ENCODE measurements around the gene RSPO3.

Gene RSPO3

DNA sequence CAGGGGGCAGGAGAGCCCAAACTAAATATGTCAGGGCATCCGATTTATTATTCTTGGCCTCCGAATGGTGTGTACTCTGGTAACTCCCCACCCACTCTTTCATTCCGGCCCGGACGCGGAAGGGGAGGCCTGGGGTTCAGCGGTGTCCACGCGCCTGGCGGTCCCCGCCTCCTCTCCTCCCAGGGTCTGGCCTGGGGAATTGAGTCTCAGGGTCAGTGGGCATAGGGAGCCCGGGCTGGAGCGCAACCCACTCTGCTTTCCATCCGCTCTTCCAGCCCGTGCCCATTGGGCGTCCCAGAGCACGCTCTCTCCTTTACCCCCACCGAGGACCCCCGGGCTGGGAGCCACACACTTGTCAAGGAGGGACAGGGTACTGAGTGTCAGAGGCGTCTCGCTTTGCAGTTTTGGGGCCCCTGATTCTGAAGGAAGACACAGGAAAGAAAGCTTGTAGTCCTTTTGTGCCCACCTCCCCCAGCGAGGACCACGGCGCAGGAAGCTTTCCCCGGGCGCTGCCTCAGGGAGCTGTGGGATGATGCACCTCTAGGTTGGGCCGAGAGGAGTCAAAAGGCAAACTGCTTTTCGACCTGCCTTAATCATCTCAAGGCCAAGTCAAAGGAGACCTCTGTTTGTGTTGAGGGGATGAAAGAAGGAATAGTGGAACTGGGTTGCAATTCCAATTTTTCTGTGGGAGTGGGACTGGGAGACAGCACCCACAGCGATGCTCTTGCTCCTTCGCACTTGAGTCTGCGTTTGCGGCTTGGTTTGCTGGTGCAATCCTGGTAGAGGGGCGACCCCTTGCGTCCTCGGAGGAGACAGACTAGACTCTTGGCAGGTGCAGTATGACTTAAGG lies 2.5 kb downstream of the RSPO3 start:
- TF ChIP-seq GATA2 (IDR thresholded peaks at IDR 0.05; ENCODE audit: low read depth, low read length) (no peak), GATA3 (IDR thresholded peaks at IDR 0.05; ENCODE audit: low read depth, low read length) (no peak)

DNA sequence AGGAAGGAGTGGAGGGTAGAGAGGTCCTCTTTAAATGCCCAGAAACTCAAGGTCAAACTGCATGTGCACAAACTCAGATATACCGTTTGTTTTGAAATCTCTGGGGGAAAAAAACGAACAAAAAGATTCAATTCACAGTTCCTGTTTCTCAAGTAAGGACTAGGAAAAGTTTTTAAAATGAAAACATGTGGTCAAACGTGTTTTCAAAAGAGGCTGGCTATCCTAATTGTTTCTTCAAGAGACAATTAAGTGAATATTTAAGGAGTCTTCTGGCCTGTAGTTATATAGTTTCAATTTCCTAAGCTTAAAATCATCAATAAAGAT lies 3.1 kb downstream of the RSPO3 start:
- TF ChIP-seq GATA2 (IDR thresholded peaks at IDR 0.05; ENCODE audit: low read depth, low read length) (no peak), GATA3 (IDR thresholded peaks at IDR 0.05; ENCODE audit: low read depth, low read length) (no peak)

DNA sequence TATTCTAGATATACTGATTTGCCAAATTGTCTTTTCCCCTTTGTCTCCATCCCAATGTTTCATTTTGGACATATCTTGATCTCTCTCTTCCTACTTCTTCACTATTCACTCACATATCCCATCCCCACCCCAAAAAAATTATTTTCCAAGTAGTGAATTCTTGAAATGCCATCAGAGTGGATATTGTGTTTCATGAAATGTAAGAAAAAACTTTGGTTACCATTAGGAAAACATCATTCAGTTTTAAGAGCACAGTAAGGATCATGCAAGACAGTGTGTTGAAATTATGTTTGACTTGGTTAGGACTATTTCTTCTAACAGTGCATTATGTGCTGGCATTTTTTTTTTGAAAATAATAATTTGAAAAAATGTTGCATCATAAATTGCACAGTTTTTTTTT lies 5.7 kb downstream of the RSPO3 start:
- TF ChIP-seq GATA3 (IDR thresholded peaks at IDR 0.05; ENCODE audit: low read depth, low read length) (no peak), GATA2 (IDR thresholded peaks at IDR 0.05; ENCODE audit: low read depth, low read length) (no peak)

DNA sequence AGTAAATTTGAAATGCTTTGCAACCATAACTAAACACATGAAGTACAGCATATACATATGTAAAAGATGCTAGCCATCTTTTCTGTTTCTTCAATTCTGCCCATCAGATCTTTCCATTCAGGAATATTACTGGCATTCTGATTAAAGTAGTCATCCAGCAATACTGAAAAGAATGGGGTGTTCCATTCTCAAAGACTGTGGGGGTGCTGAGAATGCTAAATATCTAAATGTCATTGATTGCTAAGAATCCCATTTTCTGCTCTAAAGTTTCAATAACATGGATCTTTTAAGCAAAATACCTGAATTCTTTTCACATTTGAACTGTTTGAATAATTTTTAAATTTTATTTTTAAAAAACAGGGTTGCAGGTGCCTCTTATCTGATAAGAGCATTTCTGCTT lies 6.2 kb downstream of the RSPO3 start:
- TF ChIP-seq GATA2 (IDR thresholded peaks at IDR 0.05; ENCODE audit: low read depth, low read length) = no peak
- no peak for TF ChIP-seq GATA3 (IDR thresholded peaks at IDR 0.05; ENCODE audit: low read depth, low read length)

DNA sequence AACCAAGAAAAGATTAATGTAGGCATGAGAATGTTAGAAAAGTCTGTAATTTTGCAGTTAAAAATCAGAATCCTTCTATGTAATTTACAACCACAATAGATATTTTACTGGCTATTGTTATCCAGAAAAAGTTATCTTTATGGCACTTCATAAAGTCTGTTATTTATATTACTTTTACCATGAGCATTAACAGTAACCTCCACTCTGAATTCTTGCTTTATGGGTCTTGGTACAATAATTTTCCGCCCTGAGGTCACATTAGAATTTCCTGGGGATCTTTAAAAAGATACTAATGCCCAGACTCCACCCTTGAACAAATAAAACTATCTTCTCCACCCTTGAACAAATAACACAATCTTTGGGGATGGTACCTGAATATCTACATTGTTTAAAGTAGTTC lies 9.6 kb downstream of the RSPO3 start:
- TF ChIP-seq GATA2 (IDR thresholded peaks at IDR 0.05; ENCODE audit: low read depth, low read length) (no peak), GATA3 (IDR thresholded peaks at IDR 0.05; ENCODE audit: low read depth, low read length) (no peak)

DNA sequence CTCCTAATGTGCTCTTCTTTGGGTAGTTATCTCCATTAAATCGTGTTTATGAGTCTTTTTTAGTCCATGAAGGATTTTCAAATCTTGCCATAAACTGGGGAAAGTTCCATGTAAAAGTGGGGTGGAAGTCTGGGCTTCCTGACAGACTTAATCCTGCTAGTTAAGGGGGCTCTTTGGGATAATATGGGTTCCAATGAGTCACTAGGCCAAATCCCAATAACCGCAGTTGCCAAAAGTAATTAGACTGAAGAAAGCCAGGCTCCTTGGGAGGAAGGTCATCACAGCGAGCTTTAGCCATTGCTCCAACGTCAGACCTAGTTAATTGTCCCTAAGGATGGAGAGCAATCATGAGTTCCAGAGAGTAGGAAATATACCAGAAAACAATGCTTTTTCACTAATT lies 10.8 kb downstream of the RSPO3 start:
- TF ChIP-seq GATA2 (IDR thresholded peaks at IDR 0.05; ENCODE audit: low read depth, low read length) (no peak), GATA3 (IDR thresholded peaks at IDR 0.05; ENCODE audit: low read depth, low read length) (no peak)

DNA sequence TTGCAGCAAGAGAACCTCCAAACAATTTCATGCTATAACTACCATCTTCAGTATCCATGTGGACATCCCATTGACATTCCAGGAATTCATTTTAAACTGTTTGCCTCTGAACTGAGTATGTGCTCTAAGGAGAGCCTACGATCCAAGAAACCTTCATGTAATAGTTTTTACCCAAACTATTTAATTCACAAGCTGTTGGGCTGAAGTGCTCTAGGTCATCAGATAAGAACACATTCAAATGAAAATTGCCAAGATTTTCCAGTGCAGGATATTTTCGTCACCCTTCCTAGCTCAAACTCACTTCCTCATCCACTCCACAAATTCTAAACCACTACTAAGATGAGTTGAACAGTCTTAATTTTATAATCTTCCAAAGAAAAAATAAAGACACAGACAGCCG lies 12.8 kb downstream of the RSPO3 start:
- no peak for TF ChIP-seq GATA3 (IDR thresholded peaks at IDR 0.05; ENCODE audit: low read depth, low read length)
- no peak for TF ChIP-seq GATA2 (IDR thresholded peaks at IDR 0.05; ENCODE audit: low read depth, low read length)

DNA sequence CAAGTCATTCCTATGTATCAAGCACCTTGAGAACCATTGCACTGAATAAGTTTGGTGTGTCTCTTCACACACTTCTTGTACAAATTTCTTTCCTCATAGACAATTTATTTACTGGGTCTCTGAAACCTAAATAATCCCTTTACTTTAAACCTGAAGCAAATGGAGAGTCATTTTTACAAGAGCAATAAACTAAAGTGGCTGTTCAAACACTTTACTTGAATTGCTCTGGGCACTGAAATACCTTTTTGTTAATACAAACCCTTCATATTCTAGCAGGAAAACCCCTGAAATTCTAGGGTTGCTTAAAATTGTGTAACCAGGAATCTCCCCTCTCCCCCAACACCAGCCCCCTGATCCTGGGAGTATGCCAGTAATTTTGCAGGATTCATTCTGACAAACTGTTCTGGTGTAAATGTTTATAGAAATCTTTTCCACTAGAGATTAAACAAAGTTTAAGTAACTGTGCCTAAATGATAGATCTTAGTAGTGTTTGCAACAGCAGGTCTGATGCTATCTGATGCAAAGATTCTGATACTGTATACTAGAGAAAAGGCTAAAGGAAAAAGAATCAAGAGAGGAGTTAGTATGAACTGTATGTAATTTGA lies 13.4 kb downstream of the RSPO3 start:
- no peak for TF ChIP-seq GATA2 (IDR thresholded peaks at IDR 0.05; ENCODE audit: low read depth, low read length)
- no peak for TF ChIP-seq GATA3 (IDR thresholded peaks at IDR 0.05; ENCODE audit: low read depth, low read length)

DNA sequence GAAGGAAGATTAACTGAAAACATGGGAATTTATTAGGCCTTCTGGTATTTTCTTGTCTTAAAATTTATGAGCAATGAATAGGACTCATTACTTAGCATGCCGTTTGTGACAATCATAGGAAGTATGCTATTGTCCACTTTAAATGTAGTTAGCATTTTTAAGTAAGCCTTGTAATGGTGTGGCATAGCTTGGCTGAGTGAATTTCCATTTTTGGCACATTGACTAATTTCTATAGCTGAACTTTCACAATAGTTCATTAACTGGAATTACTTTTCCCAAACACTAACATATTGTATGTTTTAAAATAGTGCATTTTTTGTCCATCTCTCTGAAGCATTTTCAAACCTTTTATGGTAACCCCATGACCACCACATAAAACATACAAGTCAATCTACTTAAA lies 15.7 kb downstream of the RSPO3 start:
- TF ChIP-seq GATA3 (IDR thresholded peaks at IDR 0.05; ENCODE audit: low read depth, low read length) = no peak
- TF ChIP-seq GATA2 (IDR thresholded peaks at IDR 0.05; ENCODE audit: low read depth, low read length) = no peak

DNA sequence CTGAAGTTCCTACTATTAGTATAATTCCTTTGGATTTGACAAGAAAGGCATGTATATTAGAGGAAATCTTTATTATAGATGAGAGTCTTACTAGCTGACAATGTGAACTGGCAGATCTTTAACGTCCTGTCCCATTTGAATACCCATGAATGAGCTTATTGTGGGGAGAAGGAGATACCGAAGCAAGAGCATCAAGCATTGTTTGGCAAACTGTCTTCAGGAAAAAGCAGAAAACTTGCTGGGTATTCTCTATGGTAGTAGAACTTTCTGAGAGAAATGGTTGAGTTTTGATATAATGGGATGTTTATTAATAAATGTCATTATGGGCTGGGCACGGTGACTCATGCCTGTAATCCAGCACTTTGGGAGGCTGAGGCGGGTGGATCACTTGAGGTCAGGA lies 18.3 kb downstream of the RSPO3 start:
- no peak for TF ChIP-seq GATA2 (IDR thresholded peaks at IDR 0.05; ENCODE audit: low read depth, low read length)
- TF ChIP-seq GATA3 (IDR thresholded peaks at IDR 0.05; ENCODE audit: low read depth, low read length) = no peak

DNA sequence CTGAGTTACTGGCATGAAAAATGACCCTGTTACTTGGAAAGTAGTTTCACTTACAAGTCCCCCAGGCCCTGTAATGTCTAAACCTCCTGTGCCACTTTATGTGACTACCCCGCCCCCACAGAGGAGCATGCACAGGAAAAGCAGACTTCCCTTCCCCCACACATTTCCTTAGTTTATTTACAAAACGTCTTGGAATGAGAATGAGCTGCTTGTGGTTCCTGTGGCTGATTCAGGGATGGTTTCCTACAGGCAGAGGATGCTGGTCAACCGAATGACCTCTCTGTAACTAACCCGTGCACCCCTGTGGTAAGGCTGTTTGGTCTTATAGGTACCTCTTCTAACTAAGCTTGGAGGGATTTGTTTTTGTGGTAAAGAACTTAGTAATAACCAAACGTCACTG lies 28.5 kb downstream of the RSPO3 start:
- no peak for TF ChIP-seq GATA3 (IDR thresholded peaks at IDR 0.05; ENCODE audit: low read depth, low read length)
- TF ChIP-seq GATA2 (IDR thresholded peaks at IDR 0.05; ENCODE audit: low read depth, low read length) = no peak

DNA sequence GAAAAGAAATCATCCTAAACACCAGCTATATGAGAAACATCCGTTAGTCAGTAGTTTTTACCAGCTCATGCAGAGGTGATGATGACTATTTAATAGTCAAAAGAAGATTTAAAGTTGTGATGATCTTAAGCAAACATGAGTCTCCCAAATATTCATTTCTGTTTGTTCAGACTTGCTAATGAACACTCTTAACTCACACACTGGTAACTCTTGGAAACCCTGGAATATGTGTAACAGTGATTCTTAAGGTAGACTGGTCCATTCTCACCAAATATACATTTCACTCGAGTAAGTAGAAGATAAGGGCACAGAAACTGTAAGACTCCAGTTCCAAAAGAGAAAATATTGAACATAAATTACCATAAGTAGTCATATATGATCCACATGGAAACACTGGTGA lies 29.1 kb downstream of the RSPO3 start:
- TF ChIP-seq GATA2 (IDR thresholded peaks at IDR 0.05; ENCODE audit: low read depth, low read length) = no peak

DNA sequence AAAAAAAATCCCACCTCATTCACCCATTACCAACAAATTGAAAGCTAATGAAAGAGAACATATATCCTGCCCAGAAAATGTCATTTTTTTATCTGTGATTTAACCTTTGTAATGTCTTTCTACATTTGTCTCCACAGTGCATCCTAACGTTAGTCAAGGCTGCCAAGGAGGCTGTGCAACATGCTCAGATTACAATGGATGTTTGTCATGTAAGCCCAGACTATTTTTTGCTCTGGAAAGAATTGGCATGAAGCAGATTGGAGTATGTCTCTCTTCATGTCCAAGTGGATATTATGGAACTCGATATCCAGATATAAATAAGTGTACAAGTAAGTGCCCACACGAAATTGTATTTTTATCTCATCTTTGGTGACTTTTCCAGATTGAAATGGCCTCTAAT lies 30.0 kb downstream of the RSPO3 start:
- no peak for TF ChIP-seq GATA2 (IDR thresholded peaks at IDR 0.05; ENCODE audit: low read depth, low read length)
- TF ChIP-seq GATA3 (IDR thresholded peaks at IDR 0.05; ENCODE audit: low read depth, low read length) = no peak

DNA sequence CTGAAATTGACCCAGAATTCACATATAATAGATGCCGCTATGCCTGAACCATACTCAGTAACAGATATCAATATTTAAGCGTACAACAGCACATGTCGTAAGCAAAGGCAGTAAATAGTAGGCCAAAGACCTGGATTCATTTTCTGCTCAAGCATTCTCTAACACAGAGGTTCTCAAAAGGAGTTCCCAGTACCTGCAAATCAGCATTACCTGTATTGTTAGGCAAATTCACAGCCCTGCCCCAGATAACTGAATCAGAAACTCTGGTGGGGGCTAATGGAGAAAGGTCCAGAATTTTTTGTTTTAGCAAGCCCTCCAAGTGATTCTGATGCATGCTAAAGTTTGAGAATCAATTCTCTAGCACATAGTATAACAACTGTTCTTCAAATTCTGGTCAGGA lies 36.0 kb downstream of the RSPO3 start:
- TF ChIP-seq GATA3 (IDR thresholded peaks at IDR 0.05; ENCODE audit: low read depth, low read length) (no peak), GATA2 (IDR thresholded peaks at IDR 0.05; ENCODE audit: low read depth, low read length) (no peak)

DNA sequence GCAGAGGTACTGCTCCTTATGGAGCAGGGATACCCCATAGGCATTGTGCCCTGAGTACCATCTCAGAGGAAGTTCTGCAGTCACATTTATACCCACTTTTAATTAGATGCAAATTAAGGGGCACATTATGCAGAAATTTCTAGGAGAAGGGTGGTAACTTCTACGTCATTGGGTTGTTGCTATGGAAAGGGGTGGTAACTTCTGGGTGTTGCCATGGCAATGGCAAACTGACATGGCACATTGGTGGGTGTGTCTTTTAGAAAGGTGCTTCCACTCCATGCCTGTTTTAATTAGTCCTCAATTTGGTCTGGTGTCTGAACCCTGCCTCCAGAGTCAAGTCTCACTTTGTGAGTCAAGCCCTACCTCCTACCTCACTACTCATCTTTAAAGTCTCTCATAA lies 42.0 kb downstream of the RSPO3 start:
- TF ChIP-seq GATA3 (IDR thresholded peaks at IDR 0.05; ENCODE audit: low read depth, low read length) (no peak), GATA2 (IDR thresholded peaks at IDR 0.05; ENCODE audit: low read depth, low read length) (no peak)

Data from SH-SY5Y (cell line).